Mucosa of descending colon (tissue), 3 donors: ENCODE measurements around the gene TENM4. TPM values are rescaled to one million over a fixed set of nuclear protein-coding genes. Genes with fewer than 3 reads are reported as not detected.

Experiments used
- ATAC-seq: fragments of 200-7000 bp; cut with Tn5 transposase; one replicate; pipeline ENCODE4 v1.9.1; 2020; ENCODE audit warnings: mild to moderate bottlenecking, moderate library complexity
- DNase-seq, 3 donors: peaks; one replicate each; pipeline ENCODE4 v3.0.0-alpha.2; 2020
- H3K36me3 ChIP-seq: fragments of 200-600 bp; one replicate; pipeline ENCODE4 v1.8.0; 2021; ENCODE audit warnings: low read depth, mild to moderate bottlenecking
- H3K4me1 ChIP-seq: fragments of 200-600 bp; one replicate; pipeline ENCODE4 v1.8.0; 2021; ENCODE audit warnings: low read depth, mild to moderate bottlenecking
- H3K4me3 ChIP-seq: fragments of 200-600 bp; one replicate; pipeline ENCODE4 v1.8.0; 2021; ENCODE audit warnings: mild to moderate bottlenecking
- H3K9me3 ChIP-seq: fragments of 200-600 bp; one replicate; pipeline ENCODE4 v1.8.0; 2021; ENCODE audit warnings: mild to moderate bottlenecking
- CTCF ChIP-seq: fragments of 200-600 bp; IDR thresholded peaks from one replicate; pipeline ENCODE4 v1.8.0; 2022; ENCODE audit warnings: antibody characterized with exemption, mild to moderate bottlenecking
- intact Hi-C, 2 donors: fragments of 100-400 bp; cut with DNase I in 1 of 2; cut with micrococcal nuclease in 1 of 2; formaldehyde crosslinking; loops; one replicate each; pipeline versions ENCODE4 v1.11.0 to v1.11.1; 2022; cut with DNase I, micrococcal nuclease
- total RNA-seq, 3 donors: library from RNA; stranded (reverse); fragmentation: NEBNext Ultra II Directional in 2 of 3; extraction: Animal tissue kit (Norgen Biotek cat#: 25700) in 2 of 3; gene quantifications; one replicate each; pipeline versions ENCODE4 v1.2.1 to v1.2.4, GENCODE V29; 2021 to 2023
- donor health status: DM: no; HTN: no; CAD: no; lungs with moderate emphysema.
- donor health status: DM: no; HTN: no; CAD: no.
- donor health status: DM: no; HTN: yes; CAD: no.

TENM4 gene
- total RNA-seq, 3 donors from 2014 or later = 0.70 to 1.6 (median 1.2) TPM

GRCh38 chr11:78768971-78769370 is 671.9 kb downstream of the TENM4 start:
- Histone ChIP-seq H3K4me3 (no peak overlapping the region), H3K36me3 (no peaks in the 10 kb centered on the region), H3K9me3 (no peaks in the 10 kb centered on the region), H3K4me1 (no peaks in the 10 kb centered on the region)
- TF ChIP-seq CTCF = no peak
- DNase-seq (no peak), ATAC-seq (no peak)
- intact Hi-C loops = no loop called here

GRCh38 chr11:78768345-78768744 is 672.5 kb downstream of the TENM4 start:
- H3K4me1 ChIP-seq = no peaks in the 10 kb centered on the region
- no peak for DNase-seq
- H3K9me3 ChIP-seq = no peaks in the 10 kb centered on the region
- no peak for ATAC-seq
- intact Hi-C loops = no loop called here
- no peak for TF ChIP-seq CTCF
- H3K36me3 ChIP-seq = no peaks in the 10 kb centered on the region
- no peak overlapping the region for H3K4me3 ChIP-seq

GRCh38 chr11:78767027-78767932 is 673.5 kb downstream of the TENM4 start:
- H3K36me3 ChIP-seq = no peaks in the 10 kb centered on the region
- intact Hi-C loops = no loop called here
- H3K4me3 ChIP-seq = no peak overlapping the region
- no peak for TF ChIP-seq CTCF
- no peaks in the 10 kb centered on the region for H3K9me3 ChIP-seq
- ATAC-seq = no peak
- DNase-seq = no peak
- no peaks in the 10 kb centered on the region for H3K4me1 ChIP-seq

GRCh38 chr11:78764946-78765345 is 675.9 kb downstream of the TENM4 start:
- DNase-seq = no peak
- intact Hi-C loops = no loop called here
- TF ChIP-seq CTCF = no peak
- Histone ChIP-seq H3K4me1 (no peaks in the 10 kb centered on the region), H3K36me3 (no peaks in the 10 kb centered on the region), H3K4me3 (no peak overlapping the region), H3K9me3 (no peaks in the 10 kb centered on the region)
- ATAC-seq = no peak

- TF ChIP-seq CTCF = no peak
- ATAC-seq = no peak
Observed at GRCh38 chr11:78763664-78764063, 677.2 kb downstream of the TENM4 start.

More at GRCh38 chr11:78763664-78764063, 677.2 kb downstream of the TENM4 start:
- intact Hi-C loops = no loop called here
- H3K4me3 ChIP-seq = no peak overlapping the region
- H3K36me3 ChIP-seq = no peaks in the 10 kb centered on the region
- no peaks in the 10 kb centered on the region for H3K4me1 ChIP-seq
- no peaks in the 10 kb centered on the region for H3K9me3 ChIP-seq
- DNase-seq = no peak
